MCF 10A (cell line): ENCODE data around the gene CORO2B. TPM values are rescaled to one million over a fixed set of nuclear protein-coding genes. Genes with fewer than 3 reads are reported as not detected.

Experiments used
- Bru-seq: library from RNA; stranded (reverse); fragments of 400-500 nt; gene quantifications from one replicate; lab custom pipeline; 2021; lab: Mats Ljungman, UMichigan
- BruChase-seq, 2 experiments: library from RNA; stranded (reverse); fragments of 400-500 nt; gene quantifications; one replicate each; lab custom pipeline; 2021; lab: Mats Ljungman, UMichigan
- BruUV-seq: library from RNA; stranded (reverse); fragments of 400-500 nt; replicated peaks from 2 replicates; lab custom pipeline; 2021; lab: Mats Ljungman, UMichigan
- CTCF ChIA-PET: fragments of 300-600 bp; sonication (Branson Sonifier 250); formaldehyde crosslinking; extraction: SDS; loops from one replicate; lab custom pipeline; 2021; ENCODE audit warnings: antibody characterized with exemption, inconsistent platforms; lab: Yijun Ruan, JAX
- POLR2A ChIA-PET: fragments of 300-600, 350-650 bp; sonication (Branson Sonifier 250); formaldehyde crosslinking; extraction: SDS; loops from one replicate; lab custom pipeline; 2020; ENCODE audit warnings: antibody characterized with exemption, inconsistent platforms; lab: Yijun Ruan, JAX
- DNase-seq: peaks from one replicate; pipeline ENCODE4 v3.0.0-alpha.2; 2018; ENCODE audit not compliant: unreplicated experiment
- H3K27ac Mint-ChIP-seq: one replicate; pipeline ENCODE4 v1.8.0; 2022; ENCODE audit warnings: mild to moderate bottlenecking, low read depth, mixed read lengths; ENCODE audit not compliant: unreplicated experiment
- H3K27me3 Mint-ChIP-seq: one replicate; pipeline ENCODE4 v1.8.0; 2022; ENCODE audit warnings: mixed read lengths; ENCODE audit not compliant: insufficient read depth, unreplicated experiment
- H3K36me3 Mint-ChIP-seq: one replicate; pipeline ENCODE4 v1.8.0; 2022; ENCODE audit warnings: mild to moderate bottlenecking, moderate library complexity, mixed read lengths; ENCODE audit not compliant: insufficient read depth, unreplicated experiment
- H3K4me1 Mint-ChIP-seq: one replicate; pipeline ENCODE4 v1.8.0; 2022; ENCODE audit warnings: mixed read lengths; ENCODE audit not compliant: insufficient read depth, unreplicated experiment
- H3K4me3 Mint-ChIP-seq: one replicate; pipeline ENCODE4 v1.8.0; 2022; ENCODE audit warnings: mild to moderate bottlenecking, moderate library complexity, mixed read lengths; ENCODE audit not compliant: unreplicated experiment
- H3K9me3 Mint-ChIP-seq: one replicate; pipeline ENCODE4 v1.8.0; 2022; ENCODE audit warnings: mixed read lengths; ENCODE audit not compliant: unreplicated experiment
- intact Hi-C: fragments of 100-400 bp; cut with micrococcal nuclease; formaldehyde crosslinking; loops from 2 replicates; pipeline ENCODE4 v1.14.1; 2022
- long read RNA-seq: library from polyadenylated mRNA; stranded (forward); transcript quantifications from one replicate; pipeline ENCODE4 v2.0.0, GENCODE V29; 2022
- total RNA-seq: library from RNA; stranded (reverse); gene quantifications from 2 replicates; pipeline ENCODE4 v1.2.3, GENCODE V29; 2022
- TF ChIP-seq, protein P1 (sequence below): fragments of 200-600 bp; IDR thresholded peaks from one replicate; pipeline ENCODE4 v1.8.0; 2022; ENCODE audit warnings: antibody characterized with exemption, mild to moderate bottlenecking; ENCODE audit not compliant: unreplicated experiment

CORO2B gene, protein sequence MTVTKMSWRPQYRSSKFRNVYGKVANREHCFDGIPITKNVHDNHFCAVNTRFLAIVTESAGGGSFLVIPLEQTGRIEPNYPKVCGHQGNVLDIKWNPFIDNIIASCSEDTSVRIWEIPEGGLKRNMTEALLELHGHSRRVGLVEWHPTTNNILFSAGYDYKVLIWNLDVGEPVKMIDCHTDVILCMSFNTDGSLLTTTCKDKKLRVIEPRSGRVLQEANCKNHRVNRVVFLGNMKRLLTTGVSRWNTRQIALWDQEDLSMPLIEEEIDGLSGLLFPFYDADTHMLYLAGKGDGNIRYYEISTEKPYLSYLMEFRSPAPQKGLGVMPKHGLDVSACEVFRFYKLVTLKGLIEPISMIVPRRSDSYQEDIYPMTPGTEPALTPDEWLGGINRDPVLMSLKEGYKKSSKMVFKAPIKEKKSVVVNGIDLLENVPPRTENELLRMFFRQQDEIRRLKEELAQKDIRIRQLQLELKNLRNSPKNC
- 0.47 and 0.79 TPM in 2 replicates for total RNA-seq
- percentile 23 among the genes with signal in this experiment for Bru-seq, nascent RNA
- BruChase-seq, experiment 1, labeled RNA remaining after a 6-hour chase = percentile 18 among the genes with signal in this experiment
- BruChase-seq, experiment 2, labeled RNA remaining after a 2-hour chase = percentile 21 among the genes with signal in this experiment
- long read RNA-seq, partial matches to known transcripts = 0 of 1 reads
- long read RNA-seq, other reads (novel, unspliced or antisense) = 0 of 1 reads

DNA sequence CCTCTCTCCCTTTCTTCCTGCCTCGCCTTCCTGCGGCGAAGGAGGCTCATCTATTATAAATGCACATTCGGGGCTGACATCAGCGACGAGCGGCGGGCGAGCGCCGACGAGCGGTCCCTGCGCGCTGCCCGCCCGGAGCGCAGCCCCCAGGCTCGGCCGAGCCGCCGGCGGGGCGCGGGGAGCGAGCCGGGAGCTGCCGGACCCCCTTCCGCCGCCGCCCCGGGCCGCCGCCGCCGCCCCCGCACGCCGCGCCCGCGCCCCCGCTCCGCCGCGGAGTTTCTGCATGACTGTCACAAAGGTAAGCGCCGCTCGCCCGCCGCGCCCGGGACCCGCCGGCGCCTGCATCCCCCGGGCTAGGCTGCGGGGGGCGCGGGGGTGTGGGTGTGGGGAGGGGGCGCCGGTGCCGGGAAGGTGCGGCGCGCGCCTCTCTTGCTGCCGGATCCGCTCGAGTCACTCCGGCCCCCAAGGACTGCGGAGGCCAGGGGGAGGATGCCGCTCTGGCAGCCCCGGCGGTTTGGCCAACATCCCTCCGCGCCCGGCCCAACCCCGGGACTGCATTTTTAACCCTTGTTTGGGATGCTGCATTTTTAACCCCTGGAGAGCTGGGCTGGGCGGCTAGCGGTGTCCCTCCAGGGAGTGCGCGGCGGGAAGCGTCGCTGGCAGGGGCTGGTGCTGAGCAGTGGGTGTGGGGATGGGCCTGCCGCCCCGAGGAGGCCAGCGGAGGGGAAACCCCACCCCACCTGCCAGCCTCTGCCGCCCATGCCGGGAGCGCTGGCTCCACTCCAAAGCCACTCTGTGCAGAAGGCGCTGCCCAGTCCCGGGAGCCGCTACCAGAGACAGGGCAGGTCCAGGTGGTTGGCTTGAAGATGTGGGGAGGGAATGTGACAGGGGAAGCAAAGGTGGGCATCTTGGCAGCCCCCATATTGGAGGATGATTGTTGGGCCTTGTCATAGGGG is at the start of gene CORO2B:
TSS of gene CORO2B (plus strand) at position 14 of the 956 bp plus-strand sequence. CDS start at position 284, 270 bp downstream.
- ChIA-PET CTCF (interaction anchor here (0.6 to 2.0 kb wide), 3 partner anchors 29 to 95 kb away, joined by 3 to 10 read pairs (median 4); no protein-coding TSS in a partner anchor), POLR2A (interaction anchor here (0.6 kb wide), 1 partner anchor 388 kb away, joined by 3 read pairs; no protein-coding TSS in a partner anchor)
- H3K4me3 Mint-ChIP-seq = peak within 1 kb of the TSS; percentile 63
- no TSS peak for BruUV-seq
- peaks cover 4% of the 10 kb centered on the region for H3K4me1 Mint-ChIP-seq
- peak; percentile 21 for DNase-seq
- intact Hi-C loops = loop anchor here (5.0 kb wide), 1 partner anchor 93 kb away; no protein-coding TSS in a partner anchor
- no peaks in the 10 kb centered on the region for H3K9me3 Mint-ChIP-seq
- no peaks in the 10 kb centered on the region for H3K27me3 Mint-ChIP-seq
- H3K36me3 Mint-ChIP-seq = no peaks in the 10 kb centered on the region
- no peak within 1 kb of the TSS for H3K27ac Mint-ChIP-seq
- TF ChIP-seq, protein P1, sequence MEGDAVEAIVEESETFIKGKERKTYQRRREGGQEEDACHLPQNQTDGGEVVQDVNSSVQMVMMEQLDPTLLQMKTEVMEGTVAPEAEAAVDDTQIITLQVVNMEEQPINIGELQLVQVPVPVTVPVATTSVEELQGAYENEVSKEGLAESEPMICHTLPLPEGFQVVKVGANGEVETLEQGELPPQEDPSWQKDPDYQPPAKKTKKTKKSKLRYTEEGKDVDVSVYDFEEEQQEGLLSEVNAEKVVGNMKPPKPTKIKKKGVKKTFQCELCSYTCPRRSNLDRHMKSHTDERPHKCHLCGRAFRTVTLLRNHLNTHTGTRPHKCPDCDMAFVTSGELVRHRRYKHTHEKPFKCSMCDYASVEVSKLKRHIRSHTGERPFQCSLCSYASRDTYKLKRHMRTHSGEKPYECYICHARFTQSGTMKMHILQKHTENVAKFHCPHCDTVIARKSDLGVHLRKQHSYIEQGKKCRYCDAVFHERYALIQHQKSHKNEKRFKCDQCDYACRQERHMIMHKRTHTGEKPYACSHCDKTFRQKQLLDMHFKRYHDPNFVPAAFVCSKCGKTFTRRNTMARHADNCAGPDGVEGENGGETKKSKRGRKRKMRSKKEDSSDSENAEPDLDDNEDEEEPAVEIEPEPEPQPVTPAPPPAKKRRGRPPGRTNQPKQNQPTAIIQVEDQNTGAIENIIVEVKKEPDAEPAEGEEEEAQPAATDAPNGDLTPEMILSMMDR = no peak

DNA sequence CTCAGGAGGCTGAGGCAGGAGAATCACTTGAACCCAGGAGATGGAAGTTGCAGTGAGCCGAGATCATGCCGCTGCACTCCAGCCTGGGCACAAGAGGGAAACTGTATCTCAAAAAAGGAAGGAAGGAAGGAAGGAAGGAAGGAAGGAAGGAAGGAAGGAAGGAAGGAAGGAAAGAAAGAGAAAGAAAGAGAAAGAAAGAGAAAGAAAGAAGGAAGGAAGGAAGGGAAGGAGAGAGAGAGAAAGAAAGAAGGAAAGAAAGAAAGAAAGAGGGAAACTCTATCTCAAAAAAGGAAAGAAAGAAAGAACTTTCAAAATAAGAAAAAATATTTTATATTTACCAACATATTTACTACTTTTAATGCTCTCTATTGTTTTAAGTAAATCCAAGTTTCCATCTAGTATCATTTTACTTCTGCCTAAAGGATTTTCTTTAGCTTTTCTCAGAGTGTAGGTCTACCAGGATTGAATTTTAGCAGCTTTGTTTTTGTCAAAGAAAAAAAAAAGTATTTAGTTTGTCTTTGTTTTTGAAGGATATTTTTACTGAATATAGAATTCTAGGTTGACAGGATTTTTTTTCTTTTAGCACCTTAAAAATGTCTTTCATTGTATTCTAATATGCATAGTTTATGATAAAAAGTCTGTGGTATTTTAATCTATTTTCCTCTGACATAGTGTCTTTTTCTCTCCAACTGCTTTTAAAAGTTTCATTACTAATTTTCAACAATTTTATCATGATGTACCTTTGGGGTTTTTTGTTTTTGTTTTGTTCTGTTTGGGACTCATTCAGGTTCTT is 47.2 kb upstream of the CORO2B start:
- no TSS peak for BruUV-seq
- CTCF ChIA-PET = interaction anchor here (0.6 to 1.4 kb wide), 3 partner anchors 19 to 1772 kb away, joined by 3 to 4 read pairs (median 3); no protein-coding TSS in a partner anchor
- no peak for DNase-seq
- Mint-ChIP-seq H3K4me1 (no peaks in the 10 kb centered on the region), H3K36me3 (no peaks in the 10 kb centered on the region), H3K4me3 (no peak overlapping the region), H3K27ac (no peak overlapping the region), H3K27me3 (no peaks in the 10 kb centered on the region), H3K9me3 (peaks cover 22% of the 10 kb centered on the region)
- TF ChIP-seq, protein P1 = no peak
- intact Hi-C loops = no loop called here
- POLR2A ChIA-PET = no interaction called here

DNA sequence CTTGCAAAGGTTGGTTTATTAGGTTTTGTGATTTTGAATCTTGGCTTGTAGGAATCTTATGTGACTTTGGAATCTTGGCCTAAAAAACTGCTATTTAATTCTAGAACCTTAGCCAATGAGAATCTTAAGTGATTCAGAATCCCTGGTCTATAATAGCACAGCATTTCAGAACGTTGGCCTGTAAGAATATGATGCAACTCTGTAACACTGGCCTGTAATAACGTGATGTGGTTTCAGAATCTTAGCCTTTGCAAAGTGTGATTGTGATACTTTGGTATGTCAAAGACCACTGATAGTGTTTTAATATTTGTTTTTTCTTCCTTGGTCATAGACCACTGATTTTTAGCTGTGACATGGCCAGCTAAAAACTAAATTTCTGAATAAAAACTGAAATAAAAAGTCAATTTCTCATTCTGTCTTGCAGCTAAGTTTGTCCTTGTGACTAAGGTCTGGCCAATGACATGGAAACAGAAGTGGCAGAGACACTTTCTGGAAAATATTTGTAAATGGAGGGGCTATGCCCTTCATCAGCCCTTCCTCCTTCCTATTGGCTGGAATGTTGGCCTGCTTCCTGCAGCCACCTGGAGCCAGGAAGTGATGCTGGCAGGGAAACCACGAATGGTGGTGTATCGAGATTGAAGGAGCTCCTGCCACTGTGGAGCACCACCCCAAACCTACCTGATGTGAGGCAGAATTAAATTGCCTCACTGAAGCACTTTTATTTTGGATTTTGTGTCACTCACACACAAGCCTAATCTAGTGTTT is 42.3 kb upstream of the CORO2B start:
- H3K4me3 Mint-ChIP-seq = no peak overlapping the region
- TSS peak; percentile 91 for BruUV-seq
- TF ChIP-seq, protein P1 = no peak
- no peaks in the 10 kb centered on the region for H3K27me3 Mint-ChIP-seq
- peak overlapping the region; percentile 66 for H3K27ac Mint-ChIP-seq
- intact Hi-C loops = loop anchor here (1.0 kb wide), 1 partner anchor 230 kb away; no protein-coding TSS in a partner anchor
- ChIA-PET POLR2A (interaction anchor here (0.7 kb wide), 2 partner anchors 169 to 456 kb away, joined by 3 to 4 read pairs; no protein-coding TSS in a partner anchor), CTCF (interaction anchor here (6.7 kb wide), 1 partner anchor 13 kb away, joined by 36 read pairs; no protein-coding TSS in a partner anchor)
- no peaks in the 10 kb centered on the region for H3K36me3 Mint-ChIP-seq
- peaks cover 12% of the 10 kb centered on the region for H3K9me3 Mint-ChIP-seq
- H3K4me1 Mint-ChIP-seq = no peaks in the 10 kb centered on the region
- peak; percentile 42 for DNase-seq
